H1 (cell line): ENCODE data around the gene CYGB. TPM values are rescaled to one million over a fixed set of nuclear protein-coding genes. Genes with fewer than 3 reads are reported as not detected.

Experiments
- CTCF ChIA-PET: fragments of 300-600 bp; sonication (Branson Sonifier 250); formaldehyde crosslinking; loops from one replicate; lab custom pipeline; 2021; ENCODE audit not compliant: partially characterized antibody; lab: Charles Lee
- POLR2A ChIA-PET: fragments of 300-600 bp; sonication (Branson Sonifier 250); formaldehyde crosslinking; loops from one replicate; lab custom pipeline; 2021; ENCODE audit warnings: inconsistent platforms; ENCODE audit not compliant: partially characterized antibody; lab: Charles Lee
- DNase-seq, 2 experiments: peaks; one replicate each; pipeline versions ENCODE4 v3.0.0 to v3.0.0-alpha.2; 2010 to 2022; ENCODE audit warnings: low spot score in 2 of 2, low read depth in 1 of 2, mixed read lengths in 1 of 2
- FAIRE-seq: peaks from 2 replicates; lab custom pipeline; 2011; peaks lifted over from hg19 to GRCh38; lab: Jason Lieb, UNC
- H2AFZ ChIP-seq: 2 replicates; pipeline ENCODE4 v1.8.1; 2012; ENCODE audit warnings: low read length, inconsistent platforms
- H2AK5ac ChIP-seq: 2 replicates; pipeline ENCODE4 v1.6.1; 2013; ENCODE audit warnings: low read depth, low read length
- H2BK120ac ChIP-seq: replicated peaks from 2 replicates; pipeline ENCODE3; 2013; ENCODE audit warnings: low read depth, low read length, inconsistent platforms
- H2BK12ac ChIP-seq: 2 replicates; pipeline ENCODE4 v1.6.1; 2013; ENCODE audit warnings: low read depth, low read length
- H2BK15ac ChIP-seq: 2 replicates; pipeline ENCODE4 v1.6.1; 2013; ENCODE audit warnings: low read length
- H2BK20ac ChIP-seq: 2 replicates; pipeline ENCODE4 v1.6.1; 2013; ENCODE audit warnings: low read length
- H2BK5ac ChIP-seq: 2 replicates; pipeline ENCODE4 v1.6.1; 2013; ENCODE audit warnings: low read depth, low read length
- H3K14ac ChIP-seq: 2 replicates; pipeline ENCODE4 v1.6.1; 2013; ENCODE audit warnings: inconsistent platforms; ENCODE audit not compliant: insufficient read length
- H3K18ac ChIP-seq: 2 replicates; pipeline ENCODE4 v1.6.1; 2013; ENCODE audit warnings: low read length; ENCODE audit errors: extremely low read depth
- H3K23ac ChIP-seq: 2 replicates; pipeline ENCODE4 v1.6.1; 2013; ENCODE audit warnings: inconsistent platforms; ENCODE audit not compliant: insufficient read length
- H3K23me2 ChIP-seq: 2 replicates; pipeline ENCODE4 v1.6.1; 2013; ENCODE audit warnings: low read depth, low read length
- H3K27ac ChIP-seq: 2 replicates; pipeline ENCODE4 v1.6.1; 2011; ENCODE audit warnings: low read depth, low read length, inconsistent platforms
- H3K27me3 ChIP-seq, 4 experiments: replicated peaks in 1 of 4; 1 replicate in 1 of 4; 2 replicates in 3 of 4; pipeline versions ENCODE4 v1.6.1 to v1.8.1; 2011 to 2013; ENCODE audit warnings: low read length in 3 of 4, mild to moderate bottlenecking in 3 of 4, inconsistent platforms in 2 of 4, mixed read lengths in 2 of 4, moderate library complexity in 1 of 4; ENCODE audit not compliant: control insufficient read depth in 3 of 4, insufficient read depth in 3 of 4; ENCODE audit errors: extremely low read depth in 1 of 4
- H3K36me3 ChIP-seq, 4 experiments: 2 replicates each; pipeline versions ENCODE4 v1.6.1 to v1.8.1; 2011 to 2013; ENCODE audit warnings: mild to moderate bottlenecking in 4 of 4, low read length in 3 of 4, moderate library complexity in 2 of 4, control low read depth in 1 of 4, inconsistent platforms in 1 of 4; ENCODE audit not compliant: insufficient read depth in 4 of 4, control insufficient read depth in 2 of 4
- H3K4ac ChIP-seq: replicated peaks from 2 replicates; pipeline ENCODE3; 2013; ENCODE audit warnings: low read length, low read depth, mixed read lengths, inconsistent platforms; ENCODE audit not compliant: insufficient read length
- H3K4me1 ChIP-seq, 4 experiments: replicated peaks in 1 of 4; 1 replicate in 1 of 4; 2 replicates in 3 of 4; pipeline versions ENCODE4 v1.6.1 to v1.8.1; 2011 to 2013; ENCODE audit warnings: low read length in 3 of 4, inconsistent platforms in 2 of 4, mixed read lengths in 1 of 4; ENCODE audit not compliant: insufficient read depth in 4 of 4, control insufficient read depth in 3 of 4
- H3K4me2 ChIP-seq, 2 experiments: 2 replicates each; pipeline versions ENCODE4 v1.6.1 to v1.8.1; 2011 to 2013; ENCODE audit warnings: low read depth in 2 of 2, low read length in 2 of 2, control low read depth in 1 of 2, inconsistent platforms in 1 of 2, mild to moderate bottlenecking in 1 of 2; ENCODE audit not compliant: insufficient read depth in 1 of 2
- H3K4me3 ChIP-seq, 4 experiments: fragments of 200-600, 300-600 bp in 1 of 4; sonication (generic), shearing (Covaris generic), sonication (Bioruptor Twin) in 1 of 4; 2 replicates each; pipeline versions ENCODE4 v1.5.1 to v1.8.1; 2011 to 2016; ENCODE audit warnings: low read length in 4 of 4, low read depth in 3 of 4, control low read depth in 2 of 4, inconsistent platforms in 2 of 4, mild to moderate bottlenecking in 2 of 4, mixed read lengths in 1 of 4, moderate library complexity in 1 of 4; ENCODE audit not compliant: insufficient read depth in 2 of 4; ENCODE audit errors: extremely low read depth in 1 of 4
- H3K56ac ChIP-seq: replicated peaks from 2 replicates; pipeline ENCODE3; 2013; ENCODE audit warnings: low read depth, mild to moderate bottlenecking, mixed read lengths, low read length, inconsistent platforms; ENCODE audit not compliant: insufficient read length
- H3K79me1 ChIP-seq: 2 replicates; pipeline ENCODE4 v1.6.1; 2013; ENCODE audit warnings: low read depth, low read length, control low read depth
- H3K79me2 ChIP-seq, 2 experiments: 2 replicates each; pipeline versions ENCODE4 v1.6.1 to v1.8.1; 2012 to 2013; ENCODE audit warnings: low read length in 2 of 2, mild to moderate bottlenecking in 2 of 2, inconsistent platforms in 1 of 2; ENCODE audit not compliant: insufficient read depth in 2 of 2, control insufficient read depth in 1 of 2
- H3K9ac ChIP-seq, 4 experiments: replicated peaks in 1 of 4; 1 replicate in 1 of 4; 2 replicates in 3 of 4; pipeline versions ENCODE4 v1.6.1 to v1.8.1; 2011 to 2013; ENCODE audit warnings: low read depth in 3 of 4, low read length in 3 of 4, control low read depth in 2 of 4, mild to moderate bottlenecking in 2 of 4, moderate library complexity in 2 of 4, inconsistent platforms in 1 of 4; ENCODE audit errors: extremely low read depth in 1 of 4
- H3K9me3 ChIP-seq, 2 experiments: 2 replicates each; pipeline versions ENCODE4 v1.6.1 to v1.8.1; 2012 to 2013; ENCODE audit warnings: mild to moderate bottlenecking in 2 of 2, moderate library complexity in 2 of 2, control low read depth in 1 of 2, inconsistent platforms in 1 of 2, low read depth in 1 of 2, low read length in 1 of 2, mixed read lengths in 1 of 2; ENCODE audit not compliant: insufficient read depth in 2 of 2
- H4K20me1 ChIP-seq, 2 experiments: replicated peaks in 1 of 2; 2 replicates each; pipeline versions ENCODE3 to v1.8.1; 2011 to 2013; ENCODE audit warnings: inconsistent platforms in 2 of 2, low read length in 2 of 2, mild to moderate bottlenecking in 1 of 2; ENCODE audit not compliant: insufficient read depth in 2 of 2, control insufficient read depth in 1 of 2
- H4K5ac ChIP-seq: 2 replicates; pipeline ENCODE4 v1.6.1; 2013; ENCODE audit warnings: low read length, low read depth, mixed read lengths, inconsistent platforms; ENCODE audit not compliant: insufficient read length
- H4K8ac ChIP-seq: 2 replicates; pipeline ENCODE4 v1.8.0; 2013; ENCODE audit warnings: mild to moderate bottlenecking, moderate library complexity, low read length, inconsistent platforms; ENCODE audit not compliant: insufficient read depth; ENCODE audit errors: extremely low read depth
- H4K91ac ChIP-seq: replicated peaks from 2 replicates; pipeline ENCODE3; 2013; ENCODE audit warnings: low read length, mixed read lengths, inconsistent platforms; ENCODE audit not compliant: insufficient read length
- KDM4A ChIP-seq: IDR thresholded peaks from one replicate; pipeline ENCODE4 v1.7.1; 2012; ENCODE audit warnings: low read depth, mild to moderate bottlenecking, moderate library complexity, low read length, inconsistent platforms; ENCODE audit not compliant: severe bottlenecking
- SP2 ChIP-seq: IDR thresholded peaks from 2 replicates; pipeline ENCODE4 v1.6.1; 2012; ENCODE audit warnings: mild to moderate bottlenecking, low read length, inconsistent platforms
- SUZ12 ChIP-seq: fragments of 200-600 bp; sonication (generic); IDR thresholded peaks from 2 replicates; pipeline ENCODE4 v1.6.1; 2012; ENCODE audit warnings: mild to moderate bottlenecking, inconsistent platforms, low read length, moderate library complexity, mixed read lengths
- WGBS, 2 experiments: shearing (Covaris generic) in 1 of 2; methylation state at CpG; one replicate each; pipeline versions ENCODE4 v1.1.6 to v1.1.7; 2013 to 2015; ENCODE audit warnings: low lambda C conversion rate in 2 of 2, mixed read lengths in 2 of 2, inconsistent platforms in 1 of 2, low coverage in 1 of 2, missing lambda C conversion rate in 1 of 2; ENCODE audit not compliant: insufficient replicate concordance in 2 of 2, insufficient coverage in 1 of 2, insufficient read length in 1 of 2; ENCODE audit errors: extremely low coverage in 1 of 2, missing lambda C conversion rate in 1 of 2; 5-methylcytosine and 5-hydroxymethylcytosine counted together
- polyA plus RNA-seq, 7 experiments: library from polyadenylated mRNA; depleted of rRNA in 3 of 7; stranded (reverse) in 5 of 7; unstranded in 2 of 7; fragments of >200 nt in 5 of 7; fragments of 200-250 nt in 2 of 7; gene quantifications; 1 replicate in 5 of 7; 2 replicates in 1 of 7; 4 replicates in 1 of 7; pipeline versions ENCODE4 v1.2.1 to v1.2.3, GENCODE V29; 2011 to 2013; ENCODE audit warnings: missing spikeins in 2 of 7, mixed read lengths in 2 of 7
- total RNA-seq: library from RNA; stranded (reverse); fragmentation: NEBNext Ultra II Directional; extraction: Animal tissue kit (Norgen Biotek cat#: 25700); gene quantifications from 2 replicates; pipeline ENCODE4 v1.2.1, GENCODE V29; 2021
- TF ChIP-seq, protein P1 (sequence below): IDR thresholded peaks from 2 replicates; pipeline ENCODE4 v1.6.1; 2011; ENCODE audit warnings: low read length, improper control_type of control experiment

CYGB gene
- total and polyA plus RNA-seq, 2 of the 8 experiments (the other 6 are each of a cell fraction or from before 2014, with no cell fraction given) = 2.7 to 3.7 TPM

DNA sequence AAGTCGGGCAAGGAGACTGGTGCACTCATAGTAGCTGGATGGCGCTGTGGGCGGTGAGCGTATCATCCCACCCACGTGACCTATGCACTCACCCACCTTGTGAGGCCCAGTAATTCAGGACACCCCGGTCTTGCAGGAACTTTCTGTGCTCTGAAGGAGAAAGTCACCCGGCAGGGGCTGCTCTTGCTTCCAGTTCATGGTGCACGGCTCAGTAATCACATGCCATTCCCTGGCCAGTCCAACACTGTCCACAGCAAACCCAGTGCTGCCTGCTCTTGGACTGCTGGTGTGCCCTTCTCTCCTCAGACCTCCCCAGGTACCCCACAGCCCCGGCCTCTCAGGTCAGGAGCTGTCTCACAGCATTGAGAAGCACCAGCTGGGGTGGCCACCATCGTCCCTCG lies 19.9 kb downstream of the CYGB start:
- Histone ChIP-seq H3K23me2 (no peaks in the 10 kb centered on the region), H2BK20ac (no peak overlapping the region), H3K79me1 (no peaks in the 10 kb centered on the region), H3K27me3 (no peaks in the 10 kb centered on the region; a peak in 1 of 7 replicates), H3K56ac (no peak overlapping the region), H2AFZ (no peak overlapping the region), H2BK12ac (no peak overlapping the region), H2BK120ac (no peak overlapping the region), H4K20me1 (peaks cover 0 to 1% of the 10 kb centered on the region in 2 experiments), H2AK5ac (no peak overlapping the region), H3K9ac (no peak overlapping the region), H3K18ac (no peak overlapping the region), H3K27ac (no peak overlapping the region), H2BK15ac (no peak overlapping the region), H3K14ac (no peak overlapping the region), H4K8ac (no peak overlapping the region), H4K91ac (no peak overlapping the region), H2BK5ac (no peak overlapping the region), H3K4ac (no peak overlapping the region), H3K4me1 (peaks cover 0 to 4% (median 0%) of the 10 kb centered on the region in 4 experiments; a peak in 3 of 7 replicates), H3K79me2 (no peaks in the 10 kb centered on the region), H3K23ac (no peak overlapping the region), H3K9me3 (no peaks in the 10 kb centered on the region), H4K5ac (no peak overlapping the region), H3K4me3 (no peak overlapping the region), H3K4me2 (no peak overlapping the region), H3K36me3 (no peaks in the 10 kb centered on the region)
- DNase-seq = no peak
- FAIRE-seq = no peak
- WGBS, 2 experiments = 91% methylated on average over 10 of the region's 11 CpGs; no CpG with 5 or more reads in 1 of the 2 experiments
- POLR2A ChIA-PET = interaction anchor here (1.4 kb wide), 1 partner anchor 27 kb away, joined by 3 read pairs; no protein-coding TSS in a partner anchor
- CTCF ChIA-PET = interaction anchor here (1.1 to 10.8 kb wide), 7 partner anchors 12 to 164 kb away, joined by 3 to 260 read pairs (median 4); partner anchors contain the start of genes CYGB, PRCD and RHBDF2
- TF ChIP-seq KDM4A (no peak), SP2 (no peak), SUZ12 (no peak)
- TF ChIP-seq, protein P1, sequence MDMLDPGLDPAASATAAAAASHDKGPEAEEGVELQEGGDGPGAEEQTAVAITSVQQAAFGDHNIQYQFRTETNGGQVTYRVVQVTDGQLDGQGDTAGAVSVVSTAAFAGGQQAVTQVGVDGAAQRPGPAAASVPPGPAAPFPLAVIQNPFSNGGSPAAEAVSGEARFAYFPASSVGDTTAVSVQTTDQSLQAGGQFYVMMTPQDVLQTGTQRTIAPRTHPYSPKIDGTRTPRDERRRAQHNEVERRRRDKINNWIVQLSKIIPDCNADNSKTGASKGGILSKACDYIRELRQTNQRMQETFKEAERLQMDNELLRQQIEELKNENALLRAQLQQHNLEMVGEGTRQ = no peak
